ENCODE data around the gene CHST4.

- TF ChIP-seq, protein P1, sequence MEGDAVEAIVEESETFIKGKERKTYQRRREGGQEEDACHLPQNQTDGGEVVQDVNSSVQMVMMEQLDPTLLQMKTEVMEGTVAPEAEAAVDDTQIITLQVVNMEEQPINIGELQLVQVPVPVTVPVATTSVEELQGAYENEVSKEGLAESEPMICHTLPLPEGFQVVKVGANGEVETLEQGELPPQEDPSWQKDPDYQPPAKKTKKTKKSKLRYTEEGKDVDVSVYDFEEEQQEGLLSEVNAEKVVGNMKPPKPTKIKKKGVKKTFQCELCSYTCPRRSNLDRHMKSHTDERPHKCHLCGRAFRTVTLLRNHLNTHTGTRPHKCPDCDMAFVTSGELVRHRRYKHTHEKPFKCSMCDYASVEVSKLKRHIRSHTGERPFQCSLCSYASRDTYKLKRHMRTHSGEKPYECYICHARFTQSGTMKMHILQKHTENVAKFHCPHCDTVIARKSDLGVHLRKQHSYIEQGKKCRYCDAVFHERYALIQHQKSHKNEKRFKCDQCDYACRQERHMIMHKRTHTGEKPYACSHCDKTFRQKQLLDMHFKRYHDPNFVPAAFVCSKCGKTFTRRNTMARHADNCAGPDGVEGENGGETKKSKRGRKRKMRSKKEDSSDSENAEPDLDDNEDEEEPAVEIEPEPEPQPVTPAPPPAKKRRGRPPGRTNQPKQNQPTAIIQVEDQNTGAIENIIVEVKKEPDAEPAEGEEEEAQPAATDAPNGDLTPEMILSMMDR (IDR thresholded peaks at IDR 0.05; ENCODE audit: borderline replicate concordance, extremely low read depth, low read length, poor library complexity, severe bottlenecking), result no peak
- no peak for TF ChIP-seq EZH2 (IDR thresholded peaks at IDR 0.05; ENCODE audit: borderline replicate concordance, low read depth, low read length, severe bottlenecking)
Measured at GRCh38 chr16:71528257-71528656, 2.0 kb downstream of the CHST4 start.
